Neural crest cell (in vitro differentiated cells): Measurements from ENCODE around the gene SCAND1. TPM values are rescaled to one million over a fixed set of nuclear protein-coding genes. Genes with fewer than 3 reads are reported as not detected.

ENCODE experiments used
- DNase-seq: peaks from one replicate; pipeline ENCODE4 v3.0.0; 2021; ENCODE audit warnings: low read depth, mixed read lengths, low spot score
- H3K27ac Mint-ChIP-seq: one replicate; pipeline ENCODE4 v1.8.0; 2021; ENCODE audit warnings: mild to moderate bottlenecking, mixed read lengths; ENCODE audit not compliant: unreplicated experiment
- H3K27me3 Mint-ChIP-seq: 2 replicates; pipeline ENCODE4 v1.8.0; 2021; ENCODE audit warnings: low read depth, mild to moderate bottlenecking, mixed read lengths
- H3K36me3 Mint-ChIP-seq: 2 replicates; pipeline ENCODE4 v1.8.0; 2021; ENCODE audit warnings: low read depth, mild to moderate bottlenecking, mixed read lengths
- H3K4me1 Mint-ChIP-seq: 2 replicates; pipeline ENCODE4 v1.8.0; 2021; ENCODE audit warnings: mixed read lengths
- H3K4me3 Mint-ChIP-seq: one replicate; pipeline ENCODE4 v1.8.0; 2021; ENCODE audit warnings: mild to moderate bottlenecking, mixed read lengths
- H3K9me3 Mint-ChIP-seq: 2 replicates; pipeline ENCODE4 v1.8.0; 2021; ENCODE audit warnings: mixed read lengths
- CTCF ChIP-seq: fragments of 200-600 bp; sonication (generic); conservative IDR thresholded peaks from 2 replicates; pipeline ENCODE4 v1.5.0; 2021; ENCODE audit warnings: antibody characterized with exemption, mild to moderate bottlenecking
- total RNA-seq: library from RNA; stranded (reverse); gene quantifications from 2 replicates; pipeline ENCODE4 v1.2.1, GENCODE V29; 2021

Gene SCAND1
- total RNA-seq, 1 donor from 2014 or later, result 82.1 TPM

- Mint-ChIP-seq H3K4me3 (no peak overlapping the region), H3K9me3 (no peaks in the 10 kb centered on the region)
- no peak for TF ChIP-seq CTCF
These were observed 49.2 kb downstream of the SCAND1 start for GRCh38 chr20:35904982-35905663.

GRCh38 chr20:35903843-35904242 lies 50.5 kb downstream of the SCAND1 start:
- Mint-ChIP-seq H3K27me3 (no peaks in the 10 kb centered on the region), H3K9me3 (no peaks in the 10 kb centered on the region), H3K4me3 (no peak overlapping the region), H3K4me1 (no peaks in the 10 kb centered on the region), H3K27ac (no peak overlapping the region), H3K36me3 (peaks cover 17% of the 10 kb centered on the region)
- DNase-seq, result no peak
- TF ChIP-seq CTCF, result no peak

More at GRCh38 chr20:35904982-35905663, 49.2 kb downstream of the SCAND1 start:
- Mint-ChIP-seq H3K27ac (no peak overlapping the region), H3K27me3 (no peaks in the 10 kb centered on the region), H3K36me3 (peaks cover 17% of the 10 kb centered on the region), H3K4me1 (no peaks in the 10 kb centered on the region)
- no peak for DNase-seq

Other genes with a start within 250 kb of the SCAND1 start
- 333 and 357 TPM in 2 replicates for gene RBM39, start 212.2 kb downstream of the SCAND1 start, total RNA-seq
- 53.0 and 57.1 TPM in 2 replicates for gene PHF20, start 182.5 kb downstream of the SCAND1 start, total RNA-seq
- gene CNBD2, start 14.1 kb upstream of the SCAND1 start, total RNA-seq, result 5.6 and 7.4 TPM in 2 replicates
- 30.6 and 33.1 TPM in 2 replicates for gene EPB41L1, start 200.2 kb upstream of the SCAND1 start, total RNA-seq